Measurements from ENCODE around the gene PRAMEF14.
"Not testable (repeated sequence)": the region's sequence is repeated elsewhere in the genome, so short reads cannot be mapped to it uniquely, and the experiment has no call there.

PRAMEF14 gene, protein sequence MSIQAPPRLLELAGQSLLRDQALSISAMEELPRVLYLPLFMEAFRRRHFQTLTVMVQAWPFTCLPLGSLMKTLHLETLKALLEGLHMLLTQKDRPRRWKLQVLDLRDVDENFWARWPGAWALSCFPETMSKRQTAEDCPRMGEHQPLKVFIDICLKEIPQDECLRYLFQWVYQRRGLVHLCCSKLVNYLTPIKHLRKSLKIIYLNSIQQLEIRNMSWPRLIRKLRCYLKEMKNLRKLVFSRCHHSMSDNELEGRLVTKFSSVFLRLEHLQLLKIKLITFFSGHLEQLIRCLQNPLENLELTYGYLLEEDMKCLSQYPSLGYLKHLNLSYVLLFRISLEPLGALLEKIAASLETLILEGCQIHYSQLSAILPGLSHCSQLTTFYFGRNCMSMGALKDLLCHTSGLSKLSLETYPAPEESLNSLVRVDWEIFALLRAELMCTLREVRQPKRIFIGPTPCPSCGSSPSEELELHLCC

DNA sequence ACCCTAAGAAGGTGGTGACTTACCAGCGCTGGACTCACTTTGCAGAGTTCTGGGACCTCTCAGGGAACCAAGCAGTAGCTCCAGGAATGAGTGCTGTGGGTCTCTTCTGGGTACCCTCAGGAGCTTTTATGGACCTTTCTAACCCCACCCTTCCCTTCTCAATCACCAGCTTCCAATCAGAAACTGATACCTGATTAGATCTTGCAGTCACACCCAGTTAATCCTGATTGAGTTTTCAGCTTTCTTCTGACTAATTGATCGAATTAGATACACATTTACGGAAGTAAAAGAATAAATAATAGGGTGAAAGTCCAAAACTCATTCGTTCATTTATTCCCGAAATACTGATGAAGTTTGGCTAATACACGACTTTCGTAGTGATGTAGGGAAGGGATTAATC lies at the start of gene PRAMEF14:
Gene PRAMEF14 (minus strand): TSS at position 101 of the 400 bp plus-strand sequence. CDS start 1,820 bp downstream, outside the sequence.
- DNase-seq (ENCODE audit: low read depth, low spot score): not testable (repeated sequence)

- not testable (repeated sequence) for DNase-seq (ENCODE audit: low read depth, low spot score)
Measured at GRCh38 chr1:13395311-13395710, 48.4 kb upstream of the PRAMEF14 start.

GRCh38 chr1:13394761-13395160 lies 47.8 kb upstream of the PRAMEF14 start:
- not testable (repeated sequence) for DNase-seq (ENCODE audit: low read depth, low spot score)

- not testable (repeated sequence) for DNase-seq (ENCODE audit: low read depth, low spot score)
Measured at GRCh38 chr1:13393004-13393403, 46.1 kb upstream of the PRAMEF14 start.

GRCh38 chr1:13389332-13389731 lies 42.4 kb upstream of the PRAMEF14 start, which contains the start of gene PRAMEF17:
Gene PRAMEF17 (plus strand): TSS chr1:13389632. CDS start chr1:13389658, 26 bp downstream.
- not testable (repeated sequence) for DNase-seq (ENCODE audit: low read depth, low spot score)

- not testable (repeated sequence) for DNase-seq (ENCODE audit: low read depth, low spot score)
Measured at GRCh38 chr1:13380380-13380779, 33.4 kb upstream of the PRAMEF14 start.

- not testable (repeated sequence) for DNase-seq (ENCODE audit: low read depth, low spot score)
Measured at GRCh38 chr1:13378983-13379382, 32.0 kb upstream of the PRAMEF14 start.

- DNase-seq (ENCODE audit: low read depth, low spot score): not testable (repeated sequence)
Measured at GRCh38 chr1:13368544-13368943, 21.6 kb upstream of the PRAMEF14 start.

- not testable (repeated sequence) for DNase-seq (ENCODE audit: low read depth, low spot score)
Measured at GRCh38 chr1:13366536-13366935, 19.6 kb upstream of the PRAMEF14 start.

DNA sequence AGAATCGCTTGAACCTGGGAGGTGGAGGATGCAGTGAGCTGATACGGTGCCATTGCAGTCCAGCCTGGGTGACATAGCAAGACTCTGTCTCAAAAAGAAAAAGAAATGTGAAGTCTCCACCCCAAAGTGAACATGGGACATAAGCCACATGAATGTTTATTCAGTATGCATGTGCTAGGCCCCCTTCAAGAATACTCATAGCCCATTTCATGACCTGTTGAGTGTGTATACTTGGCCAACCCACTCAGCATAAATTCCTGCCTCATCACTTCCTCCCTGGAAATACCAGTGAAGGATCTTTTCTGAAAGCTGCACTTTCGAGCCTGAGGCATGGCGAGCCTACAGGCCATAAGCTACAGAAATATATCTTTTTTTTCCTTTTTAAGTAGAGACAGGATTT lies 18.0 kb upstream of the PRAMEF14 start:
- DNase-seq (ENCODE audit: low read depth, low spot score): not testable (repeated sequence)

- not testable (repeated sequence) for DNase-seq (ENCODE audit: low read depth, low spot score)
Measured at GRCh38 chr1:13362364-13362763, 15.4 kb upstream of the PRAMEF14 start.

DNA sequence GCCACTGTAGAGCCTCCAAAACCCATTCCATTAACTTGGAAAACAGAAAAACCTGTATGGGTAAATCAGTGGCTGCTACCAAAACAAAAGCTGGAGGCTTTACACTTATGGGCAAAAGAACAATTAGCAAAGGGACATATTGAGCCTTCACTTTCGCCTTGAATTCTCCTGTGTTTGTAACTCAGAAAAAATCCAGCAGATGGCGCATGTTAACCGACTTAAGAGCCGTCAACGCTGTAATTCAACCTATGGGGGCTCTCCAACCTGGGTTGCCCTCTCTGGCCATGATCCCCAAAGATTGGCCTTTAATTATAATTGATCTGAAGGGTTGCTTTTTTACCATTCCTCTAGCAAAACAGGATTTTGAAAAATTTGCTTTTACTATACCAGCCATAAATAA lies 9.8 kb upstream of the PRAMEF14 start:
- not testable (repeated sequence) for DNase-seq (ENCODE audit: low read depth, low spot score)

DNA sequence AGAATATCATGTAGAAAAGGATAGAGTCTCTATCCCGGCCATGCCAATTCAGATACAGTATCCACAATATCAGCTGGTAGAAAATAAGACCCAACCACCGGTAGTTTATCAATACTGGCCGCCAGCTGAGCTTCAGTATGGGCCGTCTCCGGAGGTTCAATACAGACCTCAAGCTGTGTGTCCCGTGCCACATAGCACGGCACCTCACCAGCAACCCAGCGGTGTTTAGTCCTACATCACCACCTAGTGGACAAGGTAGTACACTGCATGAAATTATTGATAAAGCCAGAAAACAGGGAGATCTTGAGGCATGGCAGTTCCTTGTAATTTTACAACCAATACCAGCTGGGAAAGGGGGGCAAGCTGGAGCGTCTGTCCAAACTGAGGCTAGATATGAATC lies 7.5 kb upstream of the PRAMEF14 start:
- not testable (repeated sequence) for DNase-seq (ENCODE audit: low read depth, low spot score)

GRCh38 chr1:13353476-13353875 lies 6.5 kb upstream of the PRAMEF14 start:
- not testable (repeated sequence) for DNase-seq (ENCODE audit: low read depth, low spot score)

DNA sequence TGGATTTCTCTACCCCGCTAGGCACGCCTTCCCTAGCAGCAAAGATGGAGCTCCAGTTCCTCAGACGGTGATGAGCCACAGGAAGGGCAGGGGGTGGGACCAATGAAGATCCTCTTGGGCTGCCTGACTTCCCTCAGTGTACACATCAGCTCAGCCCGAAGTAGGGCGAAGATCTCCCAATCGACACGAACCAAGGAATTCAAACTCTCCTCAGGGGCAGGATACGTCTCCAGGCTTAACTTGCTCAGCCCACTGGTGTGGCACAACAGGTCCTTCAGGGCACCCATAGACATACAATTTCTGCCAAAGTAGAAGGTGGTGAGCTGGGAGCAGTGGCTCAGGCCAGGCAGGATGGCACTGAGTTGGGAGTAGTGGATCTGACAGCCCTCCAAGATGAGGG lies 4.4 kb downstream of the PRAMEF14 start:
- DNase-seq (ENCODE audit: low read depth, low spot score): not testable (repeated sequence)

GRCh38 chr1:13315281-13315680 lies 31.7 kb downstream of the PRAMEF14 start, which contains the start of gene PRAMEF15:
Gene PRAMEF15 (plus strand): TSS chr1:13315581. CDS start chr1:13318408, 2,827 bp downstream.
- DNase-seq (ENCODE audit: low read depth, low spot score): not testable (repeated sequence)

DNA sequence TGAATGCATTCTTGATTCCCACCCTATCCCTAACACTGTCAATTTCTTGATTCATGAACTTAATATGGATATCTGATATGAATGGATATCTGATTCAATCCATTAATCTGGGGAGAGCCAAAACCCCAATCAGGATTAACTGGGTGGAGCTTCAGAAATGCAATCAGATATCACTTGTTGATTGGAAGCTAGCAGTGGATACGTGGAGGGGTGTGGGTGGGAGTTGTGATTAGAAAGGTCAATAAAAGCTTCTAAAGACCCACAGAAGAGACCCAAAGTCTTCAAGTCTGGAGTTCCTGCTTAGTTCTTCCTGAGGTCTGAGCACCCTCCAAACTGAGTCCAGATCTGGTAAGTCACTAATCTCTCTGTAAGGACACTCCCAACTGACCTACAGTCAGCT lies 43.7 kb downstream of the PRAMEF14 start, which contains the start of gene PRAMEF33:
Gene PRAMEF33 (plus strand): TSS at position 301 of the 400 bp plus-strand sequence. CDS start 2,416 bp downstream, outside the sequence.
- DNase-seq (ENCODE audit: low read depth, low spot score): not testable (repeated sequence)

- DNase-seq (ENCODE audit: low read depth, low spot score): not testable (repeated sequence)
Measured at GRCh38 chr1:13302197-13302596, 44.7 kb downstream of the PRAMEF14 start.

DNA sequence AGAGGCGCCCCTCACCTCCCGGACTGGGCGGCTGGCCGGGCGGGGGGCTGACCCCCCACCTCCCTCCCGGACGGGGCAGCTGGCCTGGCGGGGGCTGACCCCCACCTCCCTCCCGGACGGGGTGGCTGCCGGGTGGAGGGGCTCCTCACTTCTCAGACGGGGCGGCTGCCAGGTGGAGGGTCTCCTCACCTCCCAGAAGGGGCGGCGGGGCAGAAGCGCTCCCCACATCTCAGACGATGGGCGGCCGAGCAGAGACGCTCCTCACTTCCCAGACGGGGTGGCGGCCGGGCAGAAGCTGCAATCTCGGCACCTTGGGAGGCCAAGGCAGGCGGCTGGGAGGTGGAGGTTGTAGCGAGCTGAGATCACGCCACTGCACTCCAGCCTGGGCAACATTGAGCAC lies 48.2 kb downstream of the PRAMEF14 start:
- not testable (repeated sequence) for DNase-seq (ENCODE audit: low read depth, low spot score)

DNA sequence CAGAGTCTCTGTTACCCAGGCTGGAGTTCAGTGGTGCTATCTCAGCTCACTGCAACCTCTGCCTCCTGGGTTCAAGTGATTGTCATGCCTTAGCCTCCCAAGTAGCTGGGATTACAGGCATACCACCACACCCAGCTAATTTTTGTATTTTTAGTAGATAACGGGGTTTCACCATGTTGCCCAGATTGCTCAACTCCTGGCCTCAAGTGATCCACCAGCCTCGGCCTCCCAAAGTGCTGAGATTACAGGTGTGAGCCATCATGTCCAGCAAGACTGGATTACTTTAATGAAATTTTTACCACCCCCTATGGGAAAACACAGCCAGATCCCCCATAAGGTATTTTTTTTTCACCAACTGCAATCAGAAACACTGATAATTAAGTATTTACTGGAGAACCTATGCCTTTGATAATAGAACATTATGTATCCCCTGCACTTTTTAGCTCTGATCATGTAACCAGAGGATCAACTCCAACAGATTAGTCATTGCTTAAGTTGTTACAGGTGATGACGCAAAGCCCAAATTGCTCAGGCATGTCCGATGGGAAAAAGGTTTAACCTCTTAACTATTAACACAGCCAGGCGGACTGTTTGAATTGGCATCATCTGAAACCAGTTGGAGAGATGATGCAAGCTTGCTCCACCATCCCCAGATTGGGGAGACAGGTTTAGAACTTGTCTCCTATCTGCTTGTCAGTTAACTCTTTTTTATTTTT lies 49.6 kb downstream of the PRAMEF14 start:
- not testable (repeated sequence) for DNase-seq (ENCODE audit: low read depth, low spot score)
